H1 (cell line): Measurements from ENCODE around the gene GIT1.

Experiments used
- CTCF ChIP-seq, 3 experiments: IDR thresholded peaks; 1 replicate in 2 of 3; 2 replicates in 1 of 3; pipeline versions ENCODE4 v1.5.1 to v1.6.1; 2011; ENCODE audit warnings: low read length in 3 of 3, mild to moderate bottlenecking in 3 of 3, inconsistent platforms in 2 of 3, low read depth in 1 of 3, moderate library complexity in 1 of 3; ENCODE audit not compliant: insufficient read depth in 1 of 3; ENCODE audit errors: control extremely low read depth in 1 of 3
- EZH2 ChIP-seq: fragments of 200-600 bp; sonication (generic); IDR thresholded peaks from 2 replicates; pipeline ENCODE4 v1.7.1; 2012; ENCODE audit warnings: low read depth, mild to moderate bottlenecking, moderate library complexity, low read length, inconsistent platforms; ENCODE audit not compliant: severe bottlenecking
- GTF2F1 ChIP-seq: IDR thresholded peaks from 2 replicates; pipeline ENCODE4 v1.6.1; 2012; ENCODE audit warnings: low read depth, low read length, improper control_type of control experiment, borderline replicate concordance
- HDAC2 ChIP-seq, 2 experiments: fragments of 300-600 bp in 1 of 2; sonication (generic) in 1 of 2; IDR thresholded peaks; 2 replicates each; pipeline ENCODE4 v1.6.1; 2011 to 2012; ENCODE audit warnings: low read depth in 2 of 2, low read length in 2 of 2, mild to moderate bottlenecking in 2 of 2, moderate library complexity in 2 of 2, borderline replicate concordance in 1 of 2, inconsistent platforms in 1 of 2
- JUND ChIP-seq: IDR thresholded peaks from 2 replicates; pipeline ENCODE4 v1.6.1; 2011; ENCODE audit warnings: mild to moderate bottlenecking, improper control_type of control experiment, low read length
- MAX ChIP-seq: IDR thresholded peaks from 2 replicates; pipeline ENCODE4 v1.6.1; 2012; ENCODE audit warnings: inconsistent platforms
- POLR2A ChIP-seq, 2 experiments: IDR thresholded peaks; 1 replicate in 1 of 2; 2 replicates in 1 of 2; pipeline ENCODE4 v1.6.1; 2011; ENCODE audit warnings: low read depth in 2 of 2, low read length in 2 of 2, mild to moderate bottlenecking in 2 of 2; ENCODE audit errors: control extremely low read depth in 1 of 2
- POLR2AphosphoS5 ChIP-seq: IDR thresholded peaks from 2 replicates; pipeline ENCODE4 v1.6.1; 2011; ENCODE audit warnings: low read depth, low read length
- SIX5 ChIP-seq: IDR thresholded peaks from 2 replicates; pipeline ENCODE4 v1.6.1; 2011; ENCODE audit warnings: mild to moderate bottlenecking, low read depth, low read length
- SP1 ChIP-seq: IDR thresholded peaks from 2 replicates; pipeline ENCODE4 v1.6.1; 2011; ENCODE audit warnings: low read depth, low read length
- TAF1 ChIP-seq: IDR thresholded peaks from 2 replicates; pipeline ENCODE4 v1.6.1; 2011; ENCODE audit warnings: mild to moderate bottlenecking, low read depth, low read length
- USF2 ChIP-seq: IDR thresholded peaks from 2 replicates; pipeline ENCODE4 v1.6.1; 2011; ENCODE audit warnings: low read length, improper control_type of control experiment
- ZNF274 ChIP-seq: IDR thresholded peaks from 2 replicates; pipeline ENCODE4 v1.7.0; 2012; ENCODE audit warnings: low read length, borderline replicate concordance; ENCODE audit errors: extremely low read depth

GRCh38 chr17:29582772-29583171, 6.7 kb downstream of the GIT1 start:
- TF ChIP-seq CTCF (IDR thresholded peaks at IDR 0.05; ENCODE audit: control extremely low read depth in 1 of 3, insufficient read depth in 1 of 3, low read depth in 1 of 3, low read length in 3 of 3) (no peak), POLR2AphosphoS5 (no peak), USF2 (no peak), MAX (no peak), GTF2F1 (no peak), POLR2A (IDR thresholded peaks at IDR 0.05; ENCODE audit: control extremely low read depth in 1 of 2, low read depth in 2 of 2, low read length in 2 of 2) (no peak), SP1 (no peak), TAF1 (no peak), SIX5 (no peak), EZH2 (no peak), HDAC2 (IDR thresholded peaks at IDR 0.05; ENCODE audit: borderline replicate concordance in 1 of 2, low read depth in 2 of 2, low read length in 2 of 2) (no peak), JUND (no peak), ZNF274 (no peak)
